Neural crest cell (in vitro differentiated cells): ENCODE results near the gene CCDC12. TPM values are rescaled to one million over a fixed set of nuclear protein-coding genes. Genes with fewer than 3 reads are reported as not detected.

ENCODE experiments used
- DNase-seq: peaks from one replicate; pipeline ENCODE4 v3.0.0; 2021; ENCODE audit warnings: low read depth, mixed read lengths, low spot score
- H3K27ac Mint-ChIP-seq: one replicate; pipeline ENCODE4 v1.8.0; 2021; ENCODE audit warnings: mild to moderate bottlenecking, mixed read lengths; ENCODE audit not compliant: unreplicated experiment
- H3K27me3 Mint-ChIP-seq: 2 replicates; pipeline ENCODE4 v1.8.0; 2021; ENCODE audit warnings: low read depth, mild to moderate bottlenecking, mixed read lengths
- H3K36me3 Mint-ChIP-seq: 2 replicates; pipeline ENCODE4 v1.8.0; 2021; ENCODE audit warnings: low read depth, mild to moderate bottlenecking, mixed read lengths
- H3K4me1 Mint-ChIP-seq: 2 replicates; pipeline ENCODE4 v1.8.0; 2021; ENCODE audit warnings: mixed read lengths
- H3K4me3 Mint-ChIP-seq: one replicate; pipeline ENCODE4 v1.8.0; 2021; ENCODE audit warnings: mild to moderate bottlenecking, mixed read lengths
- H3K9me3 Mint-ChIP-seq: 2 replicates; pipeline ENCODE4 v1.8.0; 2021; ENCODE audit warnings: mixed read lengths
- total RNA-seq: library from RNA; stranded (reverse); gene quantifications from 2 replicates; pipeline ENCODE4 v1.2.1, GENCODE V29; 2021
- TF ChIP-seq, protein P1 (sequence below): fragments of 200-600 bp; sonication (generic); conservative IDR thresholded peaks from 2 replicates; pipeline ENCODE4 v1.5.0; 2021; ENCODE audit warnings: antibody characterized with exemption, mild to moderate bottlenecking

The CCDC12 gene
- total RNA-seq, 1 donor from 2014 or later, result 54.3 TPM

DNA sequence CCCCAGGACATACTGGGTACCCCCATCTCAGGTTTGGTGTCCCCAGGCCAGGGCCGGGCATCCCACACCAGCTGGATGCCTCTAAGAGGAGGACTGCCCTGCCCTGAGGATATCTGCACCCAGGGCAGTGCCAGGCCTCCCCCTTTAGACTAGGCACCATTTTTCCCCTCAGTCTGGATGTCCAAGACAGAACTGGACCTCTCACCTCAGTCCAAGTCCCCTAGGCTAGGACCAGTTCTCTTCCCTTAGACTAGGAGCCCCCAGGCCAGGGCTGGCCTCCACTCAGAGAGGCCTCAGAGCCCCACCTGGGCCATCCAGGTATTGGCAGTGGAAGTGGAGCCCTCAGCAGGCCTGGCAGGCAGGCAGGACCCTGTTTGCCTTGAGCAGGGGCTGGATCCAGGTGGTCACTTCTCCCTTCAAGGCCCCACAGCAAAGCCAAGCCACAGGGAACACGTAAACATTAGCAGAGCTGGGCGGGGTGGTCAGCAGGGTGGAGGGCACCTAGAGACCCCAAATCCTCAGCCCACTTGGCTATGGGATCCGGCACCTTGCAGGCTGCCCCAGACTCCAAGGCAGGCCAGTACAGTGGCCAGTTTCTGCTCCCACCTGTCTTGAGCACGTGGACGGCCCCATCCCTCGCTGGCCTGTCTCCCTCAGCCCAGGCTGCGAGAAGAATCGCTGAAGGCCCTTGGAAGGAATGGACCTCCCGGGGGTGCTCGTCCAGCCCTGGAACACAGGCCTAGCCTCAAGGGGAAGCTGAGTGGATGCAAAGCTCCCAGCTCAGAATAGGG, 70.7 kb downstream of the CCDC12 start:
- H3K27me3 Mint-ChIP-seq, result no peaks in the 10 kb centered on the region
- no peaks in the 10 kb centered on the region for H3K36me3 Mint-ChIP-seq
- no peaks in the 10 kb centered on the region for H3K9me3 Mint-ChIP-seq
- no peak overlapping the region for H3K4me3 Mint-ChIP-seq
- TF ChIP-seq, protein P1, sequence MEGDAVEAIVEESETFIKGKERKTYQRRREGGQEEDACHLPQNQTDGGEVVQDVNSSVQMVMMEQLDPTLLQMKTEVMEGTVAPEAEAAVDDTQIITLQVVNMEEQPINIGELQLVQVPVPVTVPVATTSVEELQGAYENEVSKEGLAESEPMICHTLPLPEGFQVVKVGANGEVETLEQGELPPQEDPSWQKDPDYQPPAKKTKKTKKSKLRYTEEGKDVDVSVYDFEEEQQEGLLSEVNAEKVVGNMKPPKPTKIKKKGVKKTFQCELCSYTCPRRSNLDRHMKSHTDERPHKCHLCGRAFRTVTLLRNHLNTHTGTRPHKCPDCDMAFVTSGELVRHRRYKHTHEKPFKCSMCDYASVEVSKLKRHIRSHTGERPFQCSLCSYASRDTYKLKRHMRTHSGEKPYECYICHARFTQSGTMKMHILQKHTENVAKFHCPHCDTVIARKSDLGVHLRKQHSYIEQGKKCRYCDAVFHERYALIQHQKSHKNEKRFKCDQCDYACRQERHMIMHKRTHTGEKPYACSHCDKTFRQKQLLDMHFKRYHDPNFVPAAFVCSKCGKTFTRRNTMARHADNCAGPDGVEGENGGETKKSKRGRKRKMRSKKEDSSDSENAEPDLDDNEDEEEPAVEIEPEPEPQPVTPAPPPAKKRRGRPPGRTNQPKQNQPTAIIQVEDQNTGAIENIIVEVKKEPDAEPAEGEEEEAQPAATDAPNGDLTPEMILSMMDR, result no peak
- H3K4me1 Mint-ChIP-seq, result peaks cover 6% of the 10 kb centered on the region
- DNase-seq, result no peak
- no peak overlapping the region for H3K27ac Mint-ChIP-seq

DNA sequence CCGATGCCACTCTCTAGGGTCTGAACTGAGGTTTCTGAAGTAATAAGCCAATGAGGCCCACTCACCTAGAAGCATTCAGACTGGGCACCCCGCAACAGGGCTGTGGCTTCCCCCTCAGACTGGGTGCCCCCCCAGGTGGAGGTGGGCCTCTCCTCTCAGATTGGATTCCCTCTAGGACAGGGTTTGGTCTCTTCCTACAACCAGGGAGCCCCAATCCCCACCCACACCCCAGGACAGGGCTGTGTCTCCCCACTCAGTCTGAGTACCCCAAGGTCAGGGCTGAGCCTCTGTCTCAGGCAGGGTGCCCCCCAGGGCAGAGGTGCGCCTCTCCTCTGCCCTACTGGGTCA, 71.4 kb downstream of the CCDC12 start:
- TF ChIP-seq, protein P1, result no peak
- Mint-ChIP-seq H3K9me3 (no peaks in the 10 kb centered on the region), H3K27me3 (no peaks in the 10 kb centered on the region), H3K27ac (no peak overlapping the region), H3K4me1 (peaks cover 6% of the 10 kb centered on the region), H3K4me3 (no peak overlapping the region), H3K36me3 (no peaks in the 10 kb centered on the region)
- DNase-seq, result no peak

DNA sequence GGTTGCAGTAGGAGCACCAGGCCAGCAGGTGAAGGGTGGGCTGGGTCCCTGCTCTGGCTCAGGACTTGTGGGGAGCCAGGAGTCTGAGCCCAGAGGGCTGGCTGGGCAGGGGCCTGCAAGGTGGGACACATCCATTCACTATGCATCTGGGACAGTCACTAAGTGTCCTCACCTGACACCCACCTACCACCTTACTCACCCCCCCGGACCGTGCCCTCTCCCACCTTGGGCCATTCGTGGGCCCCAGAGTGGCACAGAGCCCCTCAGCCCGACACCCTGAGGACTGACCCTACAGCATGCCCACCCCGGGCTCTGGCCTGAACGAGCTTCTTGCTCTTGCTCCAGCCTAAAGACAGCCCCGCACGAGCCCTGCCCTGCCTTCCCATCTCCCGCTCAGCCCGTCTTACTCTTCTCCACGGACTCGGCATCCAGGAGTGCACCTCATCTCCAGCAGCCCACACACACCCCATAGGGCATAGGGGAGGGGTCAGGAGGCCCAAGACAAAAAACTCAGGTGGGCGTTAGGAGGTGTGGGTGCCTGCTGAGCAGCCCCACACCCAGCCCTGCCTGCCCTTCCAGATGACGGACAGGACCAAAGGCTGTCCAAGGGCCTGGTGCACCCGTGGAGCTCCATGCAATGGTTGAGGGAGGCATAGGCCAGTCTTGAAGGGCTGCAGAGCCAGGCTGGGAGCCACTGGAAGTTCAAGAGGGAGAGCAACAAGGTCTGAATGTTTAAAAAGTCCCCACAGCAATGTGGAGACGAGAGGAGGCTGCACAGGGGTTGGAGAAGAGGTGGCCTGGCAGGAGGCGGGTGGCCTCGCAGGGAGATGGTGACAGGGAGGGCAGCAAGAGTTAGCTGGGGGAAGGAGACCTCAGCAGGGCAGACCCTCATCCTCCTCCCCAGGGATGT, 72.0 kb downstream of the CCDC12 start:
- no peaks in the 10 kb centered on the region for H3K36me3 Mint-ChIP-seq
- no peaks in the 10 kb centered on the region for H3K27me3 Mint-ChIP-seq
- DNase-seq, result no peak
- TF ChIP-seq, protein P1, result no peak
- no peak overlapping the region for H3K27ac Mint-ChIP-seq
- H3K9me3 Mint-ChIP-seq, result no peaks in the 10 kb centered on the region
- no peak overlapping the region for H3K4me3 Mint-ChIP-seq
- peaks cover 4% of the 10 kb centered on the region for H3K4me1 Mint-ChIP-seq

DNA sequence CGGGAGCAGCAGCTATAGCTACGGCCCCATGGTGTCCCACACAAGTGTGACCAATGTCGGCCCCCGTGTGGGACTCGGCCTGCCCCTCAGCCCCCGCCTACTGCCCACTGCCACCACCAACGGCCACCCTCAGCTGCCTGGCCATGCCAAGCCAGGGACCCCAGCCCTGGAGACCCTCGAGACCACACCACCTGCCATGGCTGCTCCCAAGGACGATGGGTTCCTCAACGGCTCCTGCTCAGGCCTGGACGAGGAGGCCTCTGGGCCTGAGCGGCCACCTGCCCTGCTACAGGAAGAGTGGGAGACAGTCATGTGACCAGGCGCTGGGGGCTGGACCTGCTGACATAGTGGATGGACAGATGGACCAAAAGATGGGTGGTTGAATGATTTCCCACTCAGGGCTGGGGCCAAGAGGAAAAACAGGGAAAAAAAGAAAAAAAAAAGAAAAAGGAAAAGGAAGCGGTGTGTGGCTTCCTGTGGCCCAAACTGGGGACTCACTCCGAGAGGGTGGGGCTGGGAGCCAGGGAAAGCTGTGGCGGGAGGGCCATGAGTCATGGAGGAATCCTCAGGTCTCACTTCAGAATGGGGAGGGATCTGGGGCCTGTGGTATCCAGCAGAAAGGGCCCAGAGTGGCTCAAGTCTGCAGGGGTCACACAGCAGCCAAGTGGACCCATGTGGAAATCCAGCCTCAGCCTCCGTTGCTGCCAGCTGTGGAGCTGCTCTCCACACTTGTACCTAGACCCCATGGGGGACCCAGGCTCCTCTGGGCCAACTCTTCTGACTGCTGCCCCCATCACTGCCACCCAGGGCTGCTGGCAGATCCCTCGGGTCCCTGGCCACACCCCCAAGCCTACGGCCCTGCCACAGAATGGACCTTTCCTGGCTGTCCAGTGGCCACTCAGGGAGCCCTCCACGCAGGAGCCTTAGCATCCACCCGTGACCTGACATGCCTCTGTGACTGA, 72.9 kb downstream of the CCDC12 start:
- TF ChIP-seq, protein P1, result no peak
- Mint-ChIP-seq H3K4me3 (no peak overlapping the region), H3K36me3 (no peaks in the 10 kb centered on the region), H3K27ac (no peak overlapping the region), H3K9me3 (no peaks in the 10 kb centered on the region), H3K27me3 (no peaks in the 10 kb centered on the region), H3K4me1 (no peaks in the 10 kb centered on the region)
- DNase-seq, result no peak

DNA sequence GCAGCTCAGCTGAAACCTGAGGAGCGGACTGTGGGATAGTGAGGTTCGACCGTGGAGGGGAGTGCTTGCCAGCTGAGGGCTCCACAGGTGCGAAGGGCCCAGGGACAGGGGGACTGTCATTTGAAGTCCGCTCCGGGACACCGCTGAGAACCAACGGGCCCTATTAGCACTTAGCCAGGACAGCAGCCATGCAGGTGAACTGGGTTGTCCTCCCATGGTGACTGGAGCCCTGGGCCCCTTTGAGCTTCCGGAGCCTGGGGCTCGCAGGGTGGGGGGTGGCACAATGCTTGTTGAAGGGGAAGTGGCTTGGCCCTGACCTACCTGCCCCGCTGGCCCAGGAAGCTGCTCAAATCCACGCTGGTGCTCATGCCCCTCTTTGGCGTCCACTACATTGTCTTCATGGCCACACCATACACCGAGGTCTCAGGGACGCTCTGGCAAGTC, 74.3 kb downstream of the CCDC12 start:
- TF ChIP-seq, protein P1, result no peak
- H3K9me3 Mint-ChIP-seq, result no peaks in the 10 kb centered on the region
- H3K27ac Mint-ChIP-seq, result no peak overlapping the region
- H3K36me3 Mint-ChIP-seq, result no peaks in the 10 kb centered on the region
- no peaks in the 10 kb centered on the region for H3K27me3 Mint-ChIP-seq
- H3K4me3 Mint-ChIP-seq, result no peak overlapping the region
- no peaks in the 10 kb centered on the region for H3K4me1 Mint-ChIP-seq
- DNase-seq, result no peak
